Fibroblast of skin of back (primary cell): Measurements from ENCODE around the gene ATP2B2.
A peak's percentile ranks its signal among the peaks of the same experiment; 100 is the strongest.

ENCODE experiments used
- DNase-seq: peaks from one replicate; pipeline ENCODE4 v3.0.0-alpha.2; 2013

ATP2B2 gene

DNA sequence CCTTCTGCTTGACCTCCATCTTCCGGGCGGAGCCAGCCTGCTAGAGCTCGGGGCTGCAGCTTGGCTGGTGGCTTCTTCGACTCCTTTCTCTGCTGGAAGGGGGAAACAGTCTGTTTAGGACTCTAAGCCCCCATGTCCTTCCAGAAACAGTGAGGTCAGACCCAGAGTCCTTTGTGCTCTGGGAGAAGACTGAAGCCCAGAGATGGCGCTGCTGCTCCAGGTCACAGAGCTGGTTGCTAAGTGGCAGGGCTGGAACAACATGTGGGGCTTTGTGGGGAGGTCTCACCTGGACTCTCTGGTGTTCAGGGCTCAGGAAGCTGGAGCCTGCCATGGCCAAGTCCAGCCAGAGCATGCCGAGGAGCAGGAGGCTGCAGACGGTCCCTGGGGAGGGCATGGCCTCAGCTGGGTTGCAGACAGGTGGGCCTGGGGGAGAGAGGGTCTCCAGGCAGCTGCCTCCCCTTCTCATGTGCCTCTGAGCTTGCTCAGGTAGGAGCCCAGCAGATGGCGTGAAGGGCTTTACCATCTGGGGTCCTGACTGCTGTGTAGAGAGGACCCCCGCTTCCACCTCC is 215.5 kb downstream of the ATP2B2 start:
- DNase-seq = no peak

DNA sequence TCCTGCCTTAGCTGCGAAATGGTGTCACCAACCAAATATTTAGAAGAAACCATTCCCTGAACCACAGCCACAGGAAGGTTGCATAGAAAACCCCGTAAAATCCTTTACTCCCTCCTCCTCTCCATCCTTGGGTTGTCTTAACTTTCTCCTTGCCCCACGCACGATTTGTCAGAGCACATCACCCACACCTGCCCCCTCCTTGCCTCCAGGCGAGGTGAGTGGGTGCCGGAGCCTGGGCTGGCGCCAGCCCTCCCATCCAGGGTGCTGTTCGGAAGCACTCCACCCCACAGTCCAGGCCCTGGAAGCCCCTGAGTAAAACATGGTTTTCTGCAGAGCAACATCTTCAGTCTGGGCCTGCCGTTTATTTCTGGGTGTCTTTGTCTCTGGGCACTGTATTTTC is 216.3 kb downstream of the ATP2B2 start:
- no peak for DNase-seq

DNA sequence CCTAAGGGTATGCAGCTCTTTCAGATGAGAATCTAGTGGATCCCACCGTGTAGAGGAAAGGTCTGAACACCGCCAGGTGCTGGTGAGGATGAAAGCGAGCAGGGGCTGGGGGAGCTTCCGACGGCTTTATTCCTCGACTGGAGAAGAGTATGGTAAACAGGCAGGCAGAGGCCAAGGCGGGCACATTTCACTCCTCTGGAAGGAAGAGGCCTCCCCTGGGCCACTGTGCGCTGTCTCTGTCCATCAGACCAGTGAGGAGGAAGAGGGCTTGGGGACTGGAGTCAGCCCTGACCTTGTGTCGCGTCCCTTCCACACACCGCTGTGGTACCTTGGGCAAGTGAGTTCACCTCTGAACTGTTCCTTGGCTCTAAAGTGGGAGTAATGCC is 216.8 kb downstream of the ATP2B2 start:
- no peak for DNase-seq

DNA sequence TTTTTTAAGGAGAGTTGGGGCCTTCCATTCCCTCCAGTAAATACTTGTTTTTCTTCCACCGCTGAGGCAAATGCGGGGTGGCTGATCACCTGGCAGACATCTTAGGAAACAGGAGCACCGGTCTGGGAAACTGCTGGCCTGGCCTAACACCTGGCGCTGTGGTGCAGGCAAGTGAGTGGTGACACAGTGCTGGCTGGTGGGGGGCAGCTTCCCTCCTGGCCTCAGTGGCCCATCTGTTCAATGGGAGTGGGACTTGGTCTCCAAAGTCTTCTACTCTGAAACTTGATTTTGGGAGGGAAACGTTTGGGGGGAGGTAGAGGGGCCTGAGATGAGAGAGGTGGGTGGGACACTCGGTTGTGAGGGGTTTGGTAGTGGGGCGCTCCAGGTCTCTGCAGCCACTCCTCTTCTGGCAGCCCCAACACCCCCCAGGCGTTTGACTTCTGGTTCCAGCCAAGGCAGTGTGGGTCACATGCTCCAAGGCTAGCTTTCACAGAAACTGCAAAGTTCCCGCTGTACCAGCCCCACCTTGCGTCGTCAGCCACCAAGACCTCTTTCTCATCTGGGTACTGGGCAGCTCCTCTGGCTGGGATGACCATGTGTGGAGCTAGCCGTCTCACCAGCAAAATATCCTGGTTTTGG is 217.3 kb downstream of the ATP2B2 start:
- no peak for DNase-seq

DNA sequence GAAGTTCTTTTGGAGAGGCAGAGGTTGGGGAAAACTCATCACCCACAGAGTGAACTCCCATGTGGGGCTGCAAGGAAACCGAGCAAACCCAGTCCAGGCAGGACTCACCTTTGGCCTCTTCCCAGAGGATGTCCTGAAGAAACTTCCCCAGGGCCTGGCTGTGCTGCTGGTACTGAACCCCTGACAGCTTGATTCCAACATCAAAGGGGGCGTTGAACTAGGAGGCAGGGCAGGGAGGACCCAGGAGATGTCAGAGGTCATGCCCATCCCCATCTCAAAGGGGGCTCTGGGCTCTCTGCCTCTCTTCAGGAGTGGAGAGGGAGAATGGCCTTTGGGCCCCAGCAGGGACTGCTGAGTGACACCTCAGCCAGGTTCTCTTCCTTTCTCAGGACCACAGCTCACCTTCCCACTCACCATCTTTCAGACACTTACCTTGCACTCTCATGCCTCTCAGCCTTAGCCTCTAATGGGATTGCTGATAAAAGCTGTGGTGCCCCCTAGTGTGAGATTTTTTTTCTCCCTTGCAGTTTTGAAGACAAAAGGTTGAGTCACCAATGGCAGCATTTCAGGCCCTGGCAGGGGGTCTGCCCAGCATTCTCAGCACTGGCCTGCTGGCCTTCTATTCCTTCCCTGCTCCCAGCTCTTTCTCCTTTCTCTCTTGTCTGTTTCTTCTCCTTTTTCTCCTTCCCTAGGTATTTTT is 218.6 kb downstream of the ATP2B2 start:
- DNase-seq = peak; percentile 86

DNA sequence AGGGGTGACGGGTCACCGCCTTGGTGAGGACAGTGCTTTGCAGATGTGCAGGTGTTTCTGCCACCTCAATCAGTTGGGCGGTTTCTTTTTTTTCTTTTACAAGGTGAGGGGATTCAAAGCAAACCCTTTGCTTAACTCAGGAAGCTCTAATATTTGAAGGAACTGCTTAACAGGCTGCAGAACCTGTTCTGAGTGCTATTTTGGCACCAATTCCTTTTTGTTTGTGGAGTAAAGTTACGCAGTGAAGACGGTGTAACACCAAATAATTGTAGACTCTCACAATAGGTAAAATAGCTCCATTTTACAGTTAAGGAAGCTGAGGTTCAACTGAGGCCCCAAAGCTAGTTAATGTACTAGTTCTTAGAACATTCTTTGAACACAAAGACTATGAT is 219.3 kb downstream of the ATP2B2 start:
- DNase-seq = no peak

DNA sequence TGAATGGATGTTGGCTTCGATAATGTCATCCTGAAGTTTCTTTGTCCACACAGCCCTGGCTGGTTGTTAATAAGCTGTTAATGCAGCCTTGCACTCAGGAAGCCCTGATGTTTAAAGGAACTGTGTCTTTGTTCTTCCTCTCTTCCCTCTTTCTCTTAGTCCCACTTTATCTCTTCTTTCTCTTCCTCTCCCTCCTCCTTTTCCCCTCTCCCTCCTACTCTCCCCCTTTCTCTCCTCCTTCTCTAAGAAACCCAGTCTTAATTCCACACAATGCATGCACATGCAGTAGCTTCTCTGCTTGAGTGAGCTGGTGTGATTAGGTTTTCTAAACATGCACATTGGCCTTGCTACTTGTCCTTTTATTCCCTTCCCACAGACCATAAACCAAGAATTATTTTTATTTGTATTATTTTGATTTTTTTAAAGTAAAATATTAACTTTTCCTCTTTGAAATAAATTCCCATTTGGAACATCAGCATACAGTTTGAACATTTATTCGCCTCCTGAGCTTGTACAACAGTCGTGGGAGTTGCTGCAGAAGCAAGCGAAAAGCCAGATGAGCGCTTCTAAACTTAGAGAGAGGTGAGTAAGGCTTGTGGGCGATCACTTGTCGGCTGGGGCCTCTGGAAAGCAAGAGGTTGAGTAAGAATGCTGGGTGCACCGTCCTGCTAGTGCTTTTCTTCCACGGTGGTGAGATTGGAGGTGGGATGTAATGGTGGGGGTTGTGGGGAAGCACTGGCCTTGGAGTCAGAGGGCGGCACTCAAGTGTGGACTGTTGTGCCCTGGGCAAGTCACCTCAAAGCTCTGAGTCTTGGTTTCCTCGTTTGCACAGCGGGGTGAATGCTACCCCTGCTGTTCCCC is 219.9 kb downstream of the ATP2B2 start:
- DNase-seq = no peak

DNA sequence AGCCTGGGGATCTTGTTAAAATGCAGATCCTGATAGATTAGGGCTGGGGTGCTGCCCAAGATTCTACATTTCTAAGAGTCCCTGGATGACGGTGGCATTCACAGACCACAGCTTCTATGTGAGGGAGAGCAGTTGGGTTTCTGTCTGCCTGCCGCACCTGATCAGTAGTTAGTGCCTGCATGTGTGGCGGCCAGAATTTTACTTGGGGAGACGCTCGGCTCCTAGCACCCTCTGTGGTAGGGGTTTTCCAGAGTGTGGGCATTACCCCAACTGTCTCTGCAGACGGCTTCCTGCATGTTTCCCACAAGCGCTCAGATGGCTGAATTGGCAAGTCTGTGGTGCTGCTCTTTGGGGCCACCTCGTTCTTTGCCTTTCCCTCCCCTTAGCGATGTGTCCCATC is 220.9 kb downstream of the ATP2B2 start:
- DNase-seq = no peak

DNA sequence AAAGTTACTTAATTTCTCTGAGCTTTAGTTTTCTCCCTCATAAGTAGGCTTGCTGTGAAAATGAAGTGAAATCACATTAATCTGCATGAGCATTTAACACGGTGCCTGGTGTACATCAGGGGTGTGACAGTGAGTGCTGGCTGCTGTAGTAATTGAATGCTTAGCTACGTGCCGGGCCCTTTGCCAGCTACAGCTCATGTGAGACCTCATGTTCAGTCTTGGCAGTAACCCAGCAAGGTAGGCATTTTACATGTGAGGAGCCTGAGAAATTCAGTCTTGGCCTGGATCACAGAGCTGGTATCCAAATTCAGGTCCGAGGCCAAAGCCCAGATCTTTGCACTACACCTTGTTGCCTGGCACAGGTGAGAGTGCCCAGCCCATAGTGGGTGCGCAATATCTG is 221.7 kb downstream of the ATP2B2 start:
- DNase-seq = no peak

DNA sequence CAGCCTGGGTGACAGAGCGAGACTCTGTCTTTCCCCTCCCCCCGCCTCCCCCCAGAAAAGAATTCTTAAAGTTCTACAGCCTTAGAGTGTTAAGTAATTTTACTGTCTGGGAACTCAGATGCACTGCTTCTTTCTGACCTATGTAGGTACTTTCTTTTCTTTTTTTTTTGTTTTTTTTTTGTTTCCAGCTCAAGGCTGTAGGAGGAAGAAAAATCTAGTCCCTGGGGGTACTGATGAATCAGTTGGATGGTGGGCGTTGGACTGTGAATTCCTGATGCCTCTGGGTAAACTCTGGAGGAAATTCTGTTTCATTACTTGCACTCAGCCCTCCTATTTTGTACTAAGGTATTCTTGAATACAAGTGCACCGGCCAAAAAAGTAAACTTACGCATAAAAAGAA is 223.4 kb downstream of the ATP2B2 start:
- DNase-seq = peak; percentile 70

DNA sequence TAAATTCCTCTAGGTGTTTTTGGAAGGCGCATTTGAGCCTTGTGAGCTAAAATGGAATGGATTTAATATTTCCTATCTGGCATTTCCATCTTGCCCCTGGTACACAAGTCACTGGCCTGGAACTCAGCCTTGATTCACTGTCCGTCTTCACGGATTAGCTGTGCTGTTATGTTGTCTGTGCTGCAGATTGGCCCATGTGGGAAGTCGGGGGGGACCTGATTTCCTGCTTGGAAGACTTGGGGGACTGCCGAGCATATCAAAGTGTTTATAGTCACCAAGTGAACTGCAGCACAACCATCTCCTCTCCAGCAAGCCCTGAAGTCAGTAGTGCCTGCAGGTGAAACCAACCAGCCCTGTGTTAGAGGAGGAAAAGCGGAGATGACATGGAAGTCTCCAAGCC is 224.8 kb downstream of the ATP2B2 start:
- DNase-seq = no peak

DNA sequence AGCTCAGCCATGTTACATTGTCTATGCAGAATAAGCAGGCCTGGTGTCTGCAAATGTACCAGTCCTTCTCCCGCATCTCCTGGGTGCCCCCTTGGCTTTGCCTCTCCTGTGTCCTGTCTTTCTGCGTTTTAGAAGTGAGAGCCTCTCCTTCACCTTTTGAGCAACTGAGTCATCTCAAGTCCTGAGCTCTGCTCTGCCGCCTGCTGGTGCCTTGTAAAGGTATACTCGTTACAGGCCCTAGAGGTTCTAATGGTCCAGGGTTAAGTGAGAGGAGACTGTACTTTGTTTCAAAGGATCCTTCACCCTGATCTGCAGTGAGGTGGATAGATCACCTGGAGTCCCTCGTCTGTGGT is 225.2 kb downstream of the ATP2B2 start:
- DNase-seq = no peak

DNA sequence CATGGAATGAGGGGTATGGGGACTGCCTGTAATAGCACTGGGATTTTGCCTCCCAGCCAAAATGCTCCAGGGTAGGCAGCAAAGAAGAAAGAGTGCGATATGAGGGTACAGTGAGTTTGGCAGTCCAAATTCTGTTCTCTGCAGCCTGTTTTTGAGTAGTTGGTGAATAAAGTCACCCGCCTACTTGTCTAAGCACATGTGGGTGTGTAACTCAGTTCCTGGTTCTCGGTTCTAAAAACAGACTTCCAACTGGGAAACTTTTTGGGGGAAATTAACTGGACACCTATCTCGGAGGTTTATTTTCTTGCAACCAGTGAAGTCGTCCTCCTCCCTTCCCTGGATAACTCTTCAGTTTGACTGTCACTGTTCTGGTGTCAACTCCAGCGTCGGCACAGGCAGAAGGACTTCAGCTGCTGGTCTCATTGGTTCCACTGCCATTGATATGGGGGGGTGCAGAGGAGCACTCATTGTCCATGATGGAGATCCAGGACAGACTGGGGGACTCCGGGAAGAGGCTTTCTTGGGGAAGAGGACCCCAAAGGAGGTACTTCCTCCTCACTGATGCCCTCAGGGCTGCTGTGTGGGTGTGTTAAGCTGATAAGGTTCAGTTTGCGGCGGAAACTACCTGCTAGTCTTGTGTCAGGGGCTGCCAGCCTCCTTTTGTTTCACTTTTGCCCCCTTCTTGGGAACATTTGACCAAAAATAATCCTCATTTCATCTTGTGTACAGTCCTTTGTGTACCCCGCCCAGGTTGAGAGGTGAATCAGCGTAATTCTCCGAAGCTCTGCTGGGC is 225.8 kb downstream of the ATP2B2 start:
- no peak for DNase-seq

DNA sequence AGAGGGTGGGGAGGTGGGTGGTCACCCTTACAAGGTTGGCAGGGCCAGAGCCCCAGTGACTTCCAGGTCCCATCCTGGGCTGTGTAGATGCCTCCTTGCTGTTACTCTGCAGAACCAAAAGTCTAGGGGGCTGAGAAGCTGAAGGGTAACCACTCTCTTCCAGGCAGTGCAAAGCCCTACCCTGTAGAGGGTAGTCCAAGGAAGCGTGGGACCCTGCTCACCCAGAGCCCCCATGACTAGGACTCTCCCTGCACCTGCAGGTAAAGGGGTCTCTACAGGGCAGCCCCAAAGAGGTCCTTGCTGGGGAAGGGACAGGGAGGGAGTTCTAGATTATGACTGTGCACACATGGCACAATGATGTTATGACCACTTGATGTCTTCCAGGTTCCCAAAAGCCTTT is 226.9 kb downstream of the ATP2B2 start:
- DNase-seq = no peak

DNA sequence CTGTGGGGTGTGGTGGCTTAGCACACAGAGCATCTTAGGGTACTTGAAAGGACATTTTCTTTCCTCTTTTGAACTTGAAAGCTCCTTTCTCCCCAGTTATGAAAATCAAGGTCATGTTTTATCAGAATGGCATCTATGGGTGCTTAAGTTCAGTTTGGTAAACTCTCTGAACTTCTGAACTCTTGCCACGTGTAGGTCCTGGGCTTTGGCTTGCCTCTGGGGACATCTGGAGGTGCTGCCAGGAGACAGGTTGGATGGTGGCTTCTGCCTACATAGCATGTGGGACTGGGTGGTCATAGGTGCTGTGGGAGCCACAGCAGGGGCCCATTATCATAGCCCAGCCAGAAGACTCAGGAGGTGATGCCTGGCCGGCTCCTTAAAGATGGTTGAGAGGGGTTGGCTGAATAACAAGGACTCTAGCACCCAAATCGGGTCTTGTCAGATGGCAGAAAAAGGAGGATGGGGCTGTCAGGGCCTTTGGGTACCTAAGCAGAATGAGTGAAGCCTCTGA is 228.2 kb downstream of the ATP2B2 start:
- no peak for DNase-seq

DNA sequence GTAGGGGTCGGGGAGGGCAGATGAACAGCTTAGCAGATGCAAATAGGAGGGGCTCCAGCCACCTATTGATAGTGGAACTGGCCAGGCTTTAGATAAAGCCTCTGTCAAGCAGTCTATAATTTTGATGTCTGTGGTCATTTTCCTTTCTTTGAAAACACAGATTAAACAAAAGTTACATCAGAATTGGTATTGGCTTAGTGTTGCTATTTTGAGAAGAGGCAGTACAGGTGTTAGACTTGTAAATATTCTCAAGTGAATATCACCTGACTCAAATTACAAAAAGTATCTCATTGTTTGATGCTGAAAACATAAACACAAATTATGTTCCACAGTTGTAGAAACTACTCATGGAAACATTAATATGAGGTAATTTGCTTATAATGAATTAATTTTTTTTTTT is 230.8 kb downstream of the ATP2B2 start:
- DNase-seq = no peak
